Liver (tissue), 9 donors: ENCODE measurements around the gene KCNIP1. TPM values are rescaled to one million over a fixed set of nuclear protein-coding genes. Genes with fewer than 3 reads are reported as not detected.

Experiments
- DNase-seq: peaks from one replicate; pipeline ENCODE4 v3.0.0-alpha.2; 2017; ENCODE audit warnings: low spot score
- H3K27ac ChIP-seq, 2 donors: one replicate each; pipeline ENCODE4 v1.7.0; 2013; ENCODE audit warnings: inconsistent platforms in 2 of 2, low read length in 2 of 2, control low read depth in 1 of 2, low read depth in 1 of 2, mild to moderate bottlenecking in 1 of 2
- H3K27me3 ChIP-seq, 4 donors: one replicate each; pipeline versions ENCODE4 v1.6.1 to v1.7.0; 2013; ENCODE audit warnings: low read length in 3 of 4, inconsistent platforms in 1 of 4, mild to moderate bottlenecking in 1 of 4, moderate library complexity in 1 of 4; ENCODE audit not compliant: control insufficient read depth in 4 of 4, insufficient read depth in 4 of 4
- H3K36me3 ChIP-seq, 4 donors: one replicate each; pipeline versions ENCODE4 v1.6.1 to v1.7.0; 2013; ENCODE audit warnings: low read length in 3 of 4, mild to moderate bottlenecking in 3 of 4, low read depth in 1 of 4, moderate library complexity in 1 of 4; ENCODE audit not compliant: control insufficient read depth in 4 of 4, insufficient read depth in 3 of 4
- H3K4me1 ChIP-seq, 4 donors: one replicate each; pipeline versions ENCODE4 v1.6.1 to v1.7.0; 2013; ENCODE audit warnings: low read length in 3 of 4, mild to moderate bottlenecking in 3 of 4, moderate library complexity in 1 of 4; ENCODE audit not compliant: control insufficient read depth in 4 of 4, insufficient read depth in 4 of 4
- H3K4me3 ChIP-seq, 3 donors: one replicate each; pipeline versions ENCODE4 v1.6.1 to v1.7.0; 2013; ENCODE audit warnings: low read length in 3 of 3, control low read depth in 1 of 3, low read depth in 1 of 3, mild to moderate bottlenecking in 1 of 3
- H3K9ac ChIP-seq, 2 donors: one replicate each; pipeline ENCODE4 v1.7.0; 2013; ENCODE audit warnings: low read length in 2 of 2, mild to moderate bottlenecking in 2 of 2, moderate library complexity in 2 of 2, control low read depth in 1 of 2, low read depth in 1 of 2
- H3K9me3 ChIP-seq, 4 donors: one replicate each; pipeline versions ENCODE4 v1.6.1 to v1.7.0; 2013; ENCODE audit warnings: low read length in 3 of 4; ENCODE audit not compliant: control insufficient read depth in 4 of 4
- EGR1 ChIP-seq, 2 donors: IDR thresholded peaks; 2 replicates each; pipeline ENCODE4 v1.6.1; 2016 to 2018; ENCODE audit warnings: antibody characterized with exemption in 2 of 2, low read depth in 2 of 2
- FOXA1 ChIP-seq: IDR thresholded peaks from 2 replicates; pipeline ENCODE4 v1.6.1; 2016; ENCODE audit warnings: antibody characterized with exemption
- FOXA2 ChIP-seq: IDR thresholded peaks from 2 replicates; pipeline ENCODE4 v1.6.1; 2016; ENCODE audit warnings: antibody characterized with exemption
- GABPA ChIP-seq, 2 donors: IDR thresholded peaks in 1 of 2; conservative IDR thresholded peaks in 1 of 2; 2 replicates each; pipeline ENCODE4 v1.6.1; 2016; ENCODE audit warnings: antibody characterized with exemption in 2 of 2, mild to moderate bottlenecking in 1 of 2, moderate library complexity in 1 of 2
- HNF4A ChIP-seq, 2 donors: conservative IDR thresholded peaks; 2 replicates each; pipeline ENCODE4 v1.6.1; 2016; ENCODE audit warnings: antibody characterized with exemption in 2 of 2, mild to moderate bottlenecking in 2 of 2
- HNF4G ChIP-seq: IDR thresholded peaks from 2 replicates; pipeline ENCODE4 v1.6.1; 2016; ENCODE audit warnings: antibody characterized with exemption
- JUND ChIP-seq, 2 donors: IDR thresholded peaks; 2 replicates each; pipeline ENCODE4 v1.6.1; 2016; ENCODE audit warnings: antibody characterized with exemption in 2 of 2
- NR2F2 ChIP-seq: IDR thresholded peaks from 2 replicates; pipeline ENCODE4 v1.6.1; 2016; ENCODE audit warnings: antibody characterized with exemption
- RAD21 ChIP-seq, 2 donors: IDR thresholded peaks; 2 replicates each; pipeline ENCODE4 v1.6.1; 2016; ENCODE audit warnings: antibody characterized with exemption in 2 of 2, mild to moderate bottlenecking in 2 of 2
- RXRA ChIP-seq, 2 donors: IDR thresholded peaks; 2 replicates each; pipeline ENCODE4 v1.6.1; 2017 to 2018; ENCODE audit warnings: antibody characterized with exemption in 2 of 2, mild to moderate bottlenecking in 1 of 2
- SP1 ChIP-seq: IDR thresholded peaks from 2 replicates; pipeline ENCODE4 v1.6.1; 2018; ENCODE audit warnings: antibody characterized with exemption, mild to moderate bottlenecking
- TAF1 ChIP-seq: conservative IDR thresholded peaks from 2 replicates; pipeline ENCODE4 v1.6.1; 2016; ENCODE audit warnings: antibody characterized with exemption, mild to moderate bottlenecking
- YY1 ChIP-seq: IDR thresholded peaks from 2 replicates; pipeline ENCODE4 v1.6.1; 2016; ENCODE audit warnings: antibody characterized with exemption, mild to moderate bottlenecking
- WGBS: extraction: QIAGEN DNeasy Blood & Tissue Kit; methylation state at CpG from one replicate; pipeline ENCODE4 v1.1.7; 2013; 5-methylcytosine and 5-hydroxymethylcytosine counted together
- polyA plus RNA-seq, 2 donors: library from polyadenylated mRNA; stranded (reverse) in 1 of 2; unstranded in 1 of 2; fragments of 200-250 nt in 1 of 2; fragments of >200 nt in 1 of 2; fragmentation: Nextera tagmentation in 1 of 2; extraction: Ambion mirVana in 1 of 2; gene quantifications; one replicate each; pipeline versions ENCODE4 v1.2.1 to v1.2.3, GENCODE V29; 2013 to 2015
- total RNA-seq, 2 donors: library from RNA; depleted of rRNA; stranded (reverse); fragments of >200 nt; gene quantifications; one replicate each; pipeline ENCODE4 v1.2.3, GENCODE V29; 2014
- TF ChIP-seq, protein P1 (sequence below): IDR thresholded peaks from 2 replicates; pipeline ENCODE4 v1.6.1; 2016; ENCODE audit warnings: antibody characterized with exemption
- TF ChIP-seq, protein P2 (sequence below): IDR thresholded peaks from 2 replicates; pipeline ENCODE4 v1.6.1; 2016; ENCODE audit warnings: antibody characterized with exemption, mild to moderate bottlenecking
- TF ChIP-seq, protein P3 (sequence below): IDR thresholded peaks from 2 replicates; pipeline ENCODE4 v1.6.1; 2016; ENCODE audit warnings: antibody characterized with exemption
- TF ChIP-seq, protein P4 (sequence below): fragments of 150-350 bp; IDR thresholded peaks from 2 replicates; pipeline ENCODE4 v1.5.1; 2017; ENCODE audit warnings: improper control_type of control experiment, low read depth, low read length; ENCODE audit not compliant: missing input control
- TF ChIP-seq, protein P5 (sequence below): IDR thresholded peaks from 2 replicates; pipeline ENCODE4 v1.6.1; 2016; ENCODE audit warnings: antibody characterized with exemption
- donor health status: healthy.
- donor health status: healthy.
- donor health status: healthy.
- donor health status: healthy.
- donor health status: healthy.

The KCNIP1 gene
- total and polyA plus RNA-seq, 4 donors = 0.08 to 0.23 TPM; not detected in 2

DNA sequence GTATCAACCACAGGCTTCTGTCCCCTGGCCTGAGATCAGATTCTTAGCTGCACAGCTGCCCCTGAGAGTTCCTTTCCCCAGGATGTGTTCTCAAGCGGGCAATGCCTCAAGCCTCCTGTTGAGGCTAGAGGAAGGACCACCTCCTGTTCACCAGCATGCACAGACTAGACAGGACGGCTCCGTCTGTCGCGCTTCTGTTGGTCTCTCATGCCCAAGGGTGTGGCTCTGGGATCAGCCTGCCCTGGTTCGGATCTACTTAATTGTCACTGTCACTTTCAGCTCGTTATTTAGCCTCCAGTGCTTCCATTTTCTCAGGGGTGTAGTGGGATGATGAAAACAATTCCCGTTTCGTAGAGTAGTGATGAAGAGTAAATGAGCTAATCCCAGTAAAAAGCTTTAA is 103.1 kb downstream of the KCNIP1 start:
- WGBS = 67% methylated on average over 9 of the region's 9 CpGs
- TF ChIP-seq, protein P1, sequence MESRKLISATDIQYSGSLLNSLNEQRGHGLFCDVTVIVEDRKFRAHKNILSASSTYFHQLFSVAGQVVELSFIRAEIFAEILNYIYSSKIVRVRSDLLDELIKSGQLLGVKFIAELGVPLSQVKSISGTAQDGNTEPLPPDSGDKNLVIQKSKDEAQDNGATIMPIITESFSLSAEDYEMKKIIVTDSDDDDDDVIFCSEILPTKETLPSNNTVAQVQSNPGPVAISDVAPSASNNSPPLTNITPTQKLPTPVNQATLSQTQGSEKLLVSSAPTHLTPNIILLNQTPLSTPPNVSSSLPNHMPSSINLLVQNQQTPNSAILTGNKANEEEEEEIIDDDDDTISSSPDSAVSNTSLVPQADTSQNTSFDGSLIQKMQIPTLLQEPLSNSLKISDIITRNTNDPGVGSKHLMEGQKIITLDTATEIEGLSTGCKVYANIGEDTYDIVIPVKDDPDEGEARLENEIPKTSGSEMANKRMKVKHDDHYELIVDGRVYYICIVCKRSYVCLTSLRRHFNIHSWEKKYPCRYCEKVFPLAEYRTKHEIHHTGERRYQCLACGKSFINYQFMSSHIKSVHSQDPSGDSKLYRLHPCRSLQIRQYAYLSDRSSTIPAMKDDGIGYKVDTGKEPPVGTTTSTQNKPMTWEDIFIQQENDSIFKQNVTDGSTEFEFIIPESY = no peak
- no peak for TF ChIP-seq EGR1 (IDR thresholded peaks at IDR 0.05; ENCODE audit: low read depth in 2 of 2)
- TF ChIP-seq JUND (IDR thresholded peaks at IDR 0.05) = no peak
- no peak for TF ChIP-seq YY1
- TF ChIP-seq FOXA2 = no peak
- TF ChIP-seq HNF4G = no peak
- TF ChIP-seq FOXA1 = no peak
- TF ChIP-seq RXRA (IDR thresholded peaks at IDR 0.05) = no peak
- TF ChIP-seq, protein P2, sequence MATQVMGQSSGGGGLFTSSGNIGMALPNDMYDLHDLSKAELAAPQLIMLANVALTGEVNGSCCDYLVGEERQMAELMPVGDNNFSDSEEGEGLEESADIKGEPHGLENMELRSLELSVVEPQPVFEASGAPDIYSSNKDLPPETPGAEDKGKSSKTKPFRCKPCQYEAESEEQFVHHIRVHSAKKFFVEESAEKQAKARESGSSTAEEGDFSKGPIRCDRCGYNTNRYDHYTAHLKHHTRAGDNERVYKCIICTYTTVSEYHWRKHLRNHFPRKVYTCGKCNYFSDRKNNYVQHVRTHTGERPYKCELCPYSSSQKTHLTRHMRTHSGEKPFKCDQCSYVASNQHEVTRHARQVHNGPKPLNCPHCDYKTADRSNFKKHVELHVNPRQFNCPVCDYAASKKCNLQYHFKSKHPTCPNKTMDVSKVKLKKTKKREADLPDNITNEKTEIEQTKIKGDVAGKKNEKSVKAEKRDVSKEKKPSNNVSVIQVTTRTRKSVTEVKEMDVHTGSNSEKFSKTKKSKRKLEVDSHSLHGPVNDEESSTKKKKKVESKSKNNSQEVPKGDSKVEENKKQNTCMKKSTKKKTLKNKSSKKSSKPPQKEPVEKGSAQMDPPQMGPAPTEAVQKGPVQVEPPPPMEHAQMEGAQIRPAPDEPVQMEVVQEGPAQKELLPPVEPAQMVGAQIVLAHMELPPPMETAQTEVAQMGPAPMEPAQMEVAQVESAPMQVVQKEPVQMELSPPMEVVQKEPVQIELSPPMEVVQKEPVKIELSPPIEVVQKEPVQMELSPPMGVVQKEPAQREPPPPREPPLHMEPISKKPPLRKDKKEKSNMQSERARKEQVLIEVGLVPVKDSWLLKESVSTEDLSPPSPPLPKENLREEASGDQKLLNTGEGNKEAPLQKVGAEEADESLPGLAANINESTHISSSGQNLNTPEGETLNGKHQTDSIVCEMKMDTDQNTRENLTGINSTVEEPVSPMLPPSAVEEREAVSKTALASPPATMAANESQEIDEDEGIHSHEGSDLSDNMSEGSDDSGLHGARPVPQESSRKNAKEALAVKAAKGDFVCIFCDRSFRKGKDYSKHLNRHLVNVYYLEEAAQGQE = no peak
- TF ChIP-seq RAD21 (IDR thresholded peaks at IDR 0.05) = no peak
- TF ChIP-seq HNF4A (conservative IDR thresholded peaks at IDR 0.05) = no peak
- TF ChIP-seq TAF1 = no peak
- TF ChIP-seq GABPA (IDR thresholded peaks at IDR 0.05 in 1 of 2, conservative IDR thresholded peaks at IDR 0.05 in 1 of 2) = no peak
- TF ChIP-seq NR2F2 = no peak
- TF ChIP-seq, protein P3, sequence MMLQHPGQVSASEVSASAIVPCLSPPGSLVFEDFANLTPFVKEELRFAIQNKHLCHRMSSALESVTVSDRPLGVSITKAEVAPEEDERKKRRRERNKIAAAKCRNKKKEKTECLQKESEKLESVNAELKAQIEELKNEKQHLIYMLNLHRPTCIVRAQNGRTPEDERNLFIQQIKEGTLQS = no peak
- TF ChIP-seq, protein P4, sequence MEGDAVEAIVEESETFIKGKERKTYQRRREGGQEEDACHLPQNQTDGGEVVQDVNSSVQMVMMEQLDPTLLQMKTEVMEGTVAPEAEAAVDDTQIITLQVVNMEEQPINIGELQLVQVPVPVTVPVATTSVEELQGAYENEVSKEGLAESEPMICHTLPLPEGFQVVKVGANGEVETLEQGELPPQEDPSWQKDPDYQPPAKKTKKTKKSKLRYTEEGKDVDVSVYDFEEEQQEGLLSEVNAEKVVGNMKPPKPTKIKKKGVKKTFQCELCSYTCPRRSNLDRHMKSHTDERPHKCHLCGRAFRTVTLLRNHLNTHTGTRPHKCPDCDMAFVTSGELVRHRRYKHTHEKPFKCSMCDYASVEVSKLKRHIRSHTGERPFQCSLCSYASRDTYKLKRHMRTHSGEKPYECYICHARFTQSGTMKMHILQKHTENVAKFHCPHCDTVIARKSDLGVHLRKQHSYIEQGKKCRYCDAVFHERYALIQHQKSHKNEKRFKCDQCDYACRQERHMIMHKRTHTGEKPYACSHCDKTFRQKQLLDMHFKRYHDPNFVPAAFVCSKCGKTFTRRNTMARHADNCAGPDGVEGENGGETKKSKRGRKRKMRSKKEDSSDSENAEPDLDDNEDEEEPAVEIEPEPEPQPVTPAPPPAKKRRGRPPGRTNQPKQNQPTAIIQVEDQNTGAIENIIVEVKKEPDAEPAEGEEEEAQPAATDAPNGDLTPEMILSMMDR = no peak
- TF ChIP-seq, protein P5, sequence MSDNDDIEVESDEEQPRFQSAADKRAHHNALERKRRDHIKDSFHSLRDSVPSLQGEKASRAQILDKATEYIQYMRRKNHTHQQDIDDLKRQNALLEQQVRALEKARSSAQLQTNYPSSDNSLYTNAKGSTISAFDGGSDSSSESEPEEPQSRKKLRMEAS = no peak
- TF ChIP-seq SP1 = no peak

More for the DNA sequence above, 103.1 kb downstream of the KCNIP1 start:
- no peak for DNase-seq
- Histone ChIP-seq H3K36me3 (no peaks in the 10 kb centered on the region), H3K4me1 (no peaks in the 10 kb centered on the region), H3K27me3 (peaks cover 0 to 6% (median 0%) of the 10 kb centered on the region in 4 donors), H3K27ac (no peak overlapping the region), H3K9ac (no peak overlapping the region), H3K4me3 (no peak overlapping the region), H3K9me3 (no peaks in the 10 kb centered on the region)
